SH-SY5Y (cell line): Measurements from ENCODE around the gene ATP8A2.

ENCODE experiments used
- GATA2 ChIP-seq: IDR thresholded peaks from 2 replicates; pipeline ENCODE4 v1.6.1; 2011; ENCODE audit warnings: mild to moderate bottlenecking, low read depth, low read length
- GATA3 ChIP-seq: IDR thresholded peaks from 2 replicates; pipeline ENCODE4 v1.6.1; 2011; ENCODE audit warnings: low read depth, mild to moderate bottlenecking, low read length, moderate library complexity

GRCh38 chr13:25973085-25973484 lies 601.3 kb downstream of the ATP8A2 start:
- TF ChIP-seq GATA2 (no peak), GATA3 (no peak)
